ENCODE measurements around the gene CDC23.
A peak's percentile ranks its signal among the peaks of the same experiment; 100 is the strongest.

CDC23 gene

DNA sequence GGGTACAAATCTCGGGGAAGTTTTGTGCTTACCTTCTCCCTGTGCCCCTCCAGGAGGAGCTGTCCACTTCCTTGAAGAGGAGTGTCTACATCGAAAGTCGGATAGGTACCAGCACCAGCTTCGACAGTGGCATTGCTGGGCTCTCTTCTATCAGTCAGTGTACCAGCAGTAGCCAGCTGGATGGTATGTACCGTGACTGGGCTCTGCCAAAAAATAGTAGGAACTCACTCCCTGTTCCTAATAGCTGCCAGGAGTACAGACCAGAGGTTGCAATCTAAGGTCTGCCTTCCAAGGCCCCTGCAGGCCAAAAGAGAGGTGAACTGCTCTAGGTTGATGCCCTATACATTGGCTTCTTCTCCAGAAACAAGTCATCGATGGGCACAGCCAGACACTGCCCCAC lies 30.3 kb downstream of the CDC23 start:
- no peak for DNase-seq (ENCODE audit: low read depth)
- TF ChIP-seq, protein P1, sequence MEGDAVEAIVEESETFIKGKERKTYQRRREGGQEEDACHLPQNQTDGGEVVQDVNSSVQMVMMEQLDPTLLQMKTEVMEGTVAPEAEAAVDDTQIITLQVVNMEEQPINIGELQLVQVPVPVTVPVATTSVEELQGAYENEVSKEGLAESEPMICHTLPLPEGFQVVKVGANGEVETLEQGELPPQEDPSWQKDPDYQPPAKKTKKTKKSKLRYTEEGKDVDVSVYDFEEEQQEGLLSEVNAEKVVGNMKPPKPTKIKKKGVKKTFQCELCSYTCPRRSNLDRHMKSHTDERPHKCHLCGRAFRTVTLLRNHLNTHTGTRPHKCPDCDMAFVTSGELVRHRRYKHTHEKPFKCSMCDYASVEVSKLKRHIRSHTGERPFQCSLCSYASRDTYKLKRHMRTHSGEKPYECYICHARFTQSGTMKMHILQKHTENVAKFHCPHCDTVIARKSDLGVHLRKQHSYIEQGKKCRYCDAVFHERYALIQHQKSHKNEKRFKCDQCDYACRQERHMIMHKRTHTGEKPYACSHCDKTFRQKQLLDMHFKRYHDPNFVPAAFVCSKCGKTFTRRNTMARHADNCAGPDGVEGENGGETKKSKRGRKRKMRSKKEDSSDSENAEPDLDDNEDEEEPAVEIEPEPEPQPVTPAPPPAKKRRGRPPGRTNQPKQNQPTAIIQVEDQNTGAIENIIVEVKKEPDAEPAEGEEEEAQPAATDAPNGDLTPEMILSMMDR (IDR thresholded peaks at IDR 0.05; ENCODE audit: insufficient read depth, low read depth, low read length, missing control alignments), result no peak
- H3K4me3 ChIP-seq (ENCODE audit: low read depth, low read length), result no peak overlapping the region

DNA sequence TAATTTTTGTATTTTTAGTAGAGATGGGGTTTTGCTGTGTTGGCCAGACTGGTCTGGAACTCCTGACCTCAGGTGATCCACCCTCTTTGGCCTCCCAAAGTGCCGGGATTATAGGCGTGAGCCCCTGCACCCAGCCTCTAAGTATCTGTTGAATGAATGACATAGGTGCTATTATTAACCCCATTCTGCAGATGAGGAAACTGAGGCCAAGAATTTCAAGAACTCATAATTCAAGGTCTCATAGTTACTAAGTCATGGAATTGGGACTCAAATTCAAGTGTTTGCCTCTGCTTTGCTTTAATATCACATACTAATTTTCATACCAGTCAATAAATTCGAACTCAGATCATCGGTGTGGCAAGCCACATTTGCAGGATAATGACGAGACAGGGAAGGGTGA lies 32.3 kb downstream of the CDC23 start:
- no peak overlapping the region for H3K4me3 ChIP-seq (ENCODE audit: low read depth, low read length)
- no peak for DNase-seq (ENCODE audit: low read depth)
- TF ChIP-seq, protein P1 (IDR thresholded peaks at IDR 0.05; ENCODE audit: insufficient read depth, low read depth, low read length, missing control alignments), result no peak

DNA sequence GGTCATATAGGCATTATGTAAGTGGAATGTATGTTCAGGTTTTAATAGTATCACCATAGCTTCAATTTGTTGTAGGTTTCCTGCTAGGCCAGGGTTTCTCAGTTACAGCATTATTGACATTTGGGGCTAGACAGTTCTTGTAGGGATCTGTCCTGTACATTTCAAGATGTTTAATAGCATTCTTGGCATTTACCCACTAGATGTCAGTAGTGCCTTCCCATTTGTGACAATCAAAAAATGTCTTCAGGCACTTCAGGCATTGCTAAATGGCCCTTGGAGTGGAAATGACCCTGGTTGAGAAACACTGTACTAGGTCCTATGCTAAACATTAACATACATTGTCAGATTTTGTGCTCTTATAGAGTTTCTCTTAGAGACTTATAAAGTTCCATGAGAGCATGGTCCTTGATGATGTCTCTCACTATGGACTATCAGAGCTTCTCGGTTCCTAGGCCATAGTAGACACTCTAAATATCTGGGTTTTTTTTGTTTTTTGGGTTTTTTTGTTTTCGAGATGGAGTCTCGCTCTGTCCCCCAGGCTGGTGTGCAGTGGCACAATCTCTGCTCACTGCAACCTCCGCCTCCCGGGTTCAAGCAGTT lies 32.8 kb downstream of the CDC23 start:
- peak; percentile 76 for DNase-seq (ENCODE audit: low read depth)
- H3K4me3 ChIP-seq (ENCODE audit: low read depth, low read length), result peak overlapping the region; percentile 81
- TF ChIP-seq, protein P1 (IDR thresholded peaks at IDR 0.05; ENCODE audit: insufficient read depth, low read depth, low read length, missing control alignments), result peak; percentile 57

DNA sequence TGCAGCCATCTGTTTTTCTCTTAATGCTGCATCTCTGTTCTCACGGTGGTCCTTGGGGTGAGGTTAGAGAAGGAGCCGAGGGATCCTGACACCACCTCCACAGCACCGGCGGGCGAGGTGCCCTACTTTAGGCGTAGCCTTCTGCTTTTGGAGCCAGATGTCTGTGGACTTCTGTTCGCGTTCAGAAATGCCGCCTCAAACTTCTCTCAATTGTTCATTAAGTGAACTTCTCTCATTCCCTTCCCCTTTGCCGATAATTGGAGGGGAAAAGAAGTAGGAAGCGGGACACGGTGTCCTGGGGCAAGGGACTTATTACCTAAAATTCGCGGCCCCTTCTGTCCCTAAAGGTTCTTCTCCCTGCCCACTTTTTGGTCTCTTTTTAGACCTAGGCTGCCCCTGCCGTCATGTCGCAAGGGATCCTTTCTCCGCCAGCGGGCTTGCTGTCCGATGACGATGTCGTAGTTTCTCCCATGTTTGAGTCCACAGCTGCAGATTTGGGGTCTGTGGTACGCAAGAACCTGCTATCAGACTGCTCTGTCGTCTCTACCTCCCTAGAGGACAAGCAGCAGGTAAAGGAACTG lies 33.8 kb downstream of the CDC23 start:
- TF ChIP-seq, protein P1 (IDR thresholded peaks at IDR 0.05; ENCODE audit: insufficient read depth, low read depth, low read length, missing control alignments), result no peak
- peak; percentile 29 for DNase-seq (ENCODE audit: low read depth)
- H3K4me3 ChIP-seq (ENCODE audit: low read depth, low read length), result peak overlapping the region; percentile 81

DNA sequence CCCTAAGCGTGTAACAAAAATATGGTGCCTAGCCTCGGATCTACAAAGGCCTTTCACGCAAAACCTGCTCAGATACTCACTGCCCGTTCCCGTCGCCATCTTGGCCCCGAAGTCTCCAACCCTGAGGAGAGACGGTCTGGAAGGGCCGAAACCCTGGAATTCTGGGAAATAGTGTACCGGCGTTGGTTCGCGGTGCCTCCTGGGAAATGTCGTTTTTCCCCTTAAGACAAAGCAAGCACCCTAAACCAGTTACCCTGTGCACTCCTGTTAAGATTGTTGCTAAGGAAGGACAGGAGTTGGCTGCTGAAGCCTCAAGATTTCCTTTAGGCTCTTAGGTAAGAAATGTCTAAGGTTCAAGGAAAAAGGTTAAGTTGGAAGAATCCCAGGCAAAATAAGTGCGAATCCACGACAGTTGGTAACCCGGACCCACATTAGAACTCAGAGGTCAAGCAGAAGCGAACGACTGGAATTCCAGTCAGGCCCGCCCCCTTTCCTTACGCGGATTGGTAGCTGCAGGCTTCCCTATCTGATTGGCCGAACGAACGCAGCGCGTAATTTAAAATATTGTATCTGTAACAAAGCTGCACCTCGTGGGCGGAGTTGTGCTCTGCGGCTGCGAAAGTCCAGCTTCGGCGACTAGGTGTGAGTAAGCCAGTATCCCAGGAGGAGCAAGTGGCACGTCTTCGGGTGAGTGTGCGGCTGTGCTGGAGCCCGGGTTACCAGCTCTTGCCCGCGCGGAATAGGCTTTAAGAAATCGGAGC lies 34.4 kb downstream of the CDC23 start, which contains the start of the genes BRD8 and KIF20A:
Gene BRD8 (minus strand): TSS at position 115 of the 761 bp plus-strand sequence. CDS start 16 bp downstream, at position 99.
Gene KIF20A (plus strand): TSS at position 597 of the 761 bp plus-strand sequence. CDS start 569 bp downstream, outside the sequence.
- peak within 1 kb of the TSS; percentile 81 for H3K4me3 ChIP-seq (ENCODE audit: low read depth, low read length)
- peak; percentile 96 for DNase-seq (ENCODE audit: low read depth)
- TF ChIP-seq, protein P1 (IDR thresholded peaks at IDR 0.05; ENCODE audit: insufficient read depth, low read depth, low read length, missing control alignments), result no peak

DNA sequence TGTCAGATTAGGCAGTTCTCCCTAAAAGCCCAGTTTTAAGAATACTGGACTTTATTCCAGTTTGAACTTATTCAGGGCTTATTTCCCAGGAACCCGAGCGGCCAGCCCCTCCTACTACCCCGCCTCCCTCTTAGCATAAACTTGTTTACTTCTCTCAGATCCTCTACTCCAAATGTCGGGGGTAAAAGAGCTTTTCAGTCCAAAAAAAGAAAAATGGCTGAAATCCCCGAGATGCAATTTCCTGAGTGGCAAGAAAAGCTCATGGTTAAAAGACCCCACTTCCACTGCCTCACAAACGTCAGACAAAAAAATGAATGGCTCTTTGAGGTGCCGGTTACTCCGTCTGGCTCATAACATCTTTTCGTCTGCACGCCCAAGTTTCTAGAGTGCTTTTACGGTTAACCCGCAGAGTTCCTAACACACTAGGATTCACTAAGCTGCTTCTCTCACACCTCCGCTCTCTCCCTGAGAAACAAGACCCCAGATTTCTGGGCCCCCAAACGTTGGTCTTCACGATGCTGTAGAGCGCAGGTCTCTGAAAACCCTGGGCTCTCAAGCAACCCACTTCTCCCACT lies 35.1 kb downstream of the CDC23 start:
- DNase-seq (ENCODE audit: low read depth), result peak; percentile 33
- TF ChIP-seq, protein P1 (IDR thresholded peaks at IDR 0.05; ENCODE audit: insufficient read depth, low read depth, low read length, missing control alignments), result no peak
- peak overlapping the region; percentile 81 for H3K4me3 ChIP-seq (ENCODE audit: low read depth, low read length)

Measured in GM12865 (cell line).